IPS-18c (cell line): ENCODE data around the gene BAIAP2.

Experiments used
- H3K4me3 ChIP-seq: 2 replicates; pipeline ENCODE4 v1.7.0; 2013; ENCODE audit warnings: low read depth, mild to moderate bottlenecking, low read length, moderate library complexity; ENCODE audit not compliant: insufficient read depth
- H3K9me3 ChIP-seq: one replicate; pipeline ENCODE4 v1.6.1; 2013; ENCODE audit warnings: mild to moderate bottlenecking, low read length, moderate library complexity; ENCODE audit not compliant: control insufficient read depth, insufficient read depth

The BAIAP2 gene

GRCh38 chr17:81101614-81102306 lies 66.8 kb downstream of the BAIAP2 start:
- H3K4me3 ChIP-seq, result no peak overlapping the region

GRCh38 chr17:81102352-81102751 lies 67.4 kb downstream of the BAIAP2 start:
- no peaks in the 10 kb centered on the region for H3K9me3 ChIP-seq
- H3K4me3 ChIP-seq, result no peak overlapping the region

More at GRCh38 chr17:81101614-81102306, 66.8 kb downstream of the BAIAP2 start:
- no peaks in the 10 kb centered on the region for H3K9me3 ChIP-seq

GRCh38 chr17:81102869-81103268 lies 67.9 kb downstream of the BAIAP2 start:
- H3K4me3 ChIP-seq, result no peak overlapping the region
- no peaks in the 10 kb centered on the region for H3K9me3 ChIP-seq

- no peak overlapping the region for H3K4me3 ChIP-seq
- H3K9me3 ChIP-seq, result no peaks in the 10 kb centered on the region
Observed at GRCh38 chr17:81103379-81103778, 68.4 kb downstream of the BAIAP2 start.

GRCh38 chr17:81106716-81107115 lies 71.8 kb downstream of the BAIAP2 start:
- Histone ChIP-seq H3K4me3 (no peak overlapping the region), H3K9me3 (no peaks in the 10 kb centered on the region)

GRCh38 chr17:81108220-81108619 lies 73.3 kb downstream of the BAIAP2 start:
- no peak overlapping the region for H3K4me3 ChIP-seq
- H3K9me3 ChIP-seq, result no peaks in the 10 kb centered on the region

- no peak overlapping the region for H3K4me3 ChIP-seq
- no peaks in the 10 kb centered on the region for H3K9me3 ChIP-seq
Observed at GRCh38 chr17:81109957-81110356, 75.0 kb downstream of the BAIAP2 start.

GRCh38 chr17:81110488-81111040 lies 75.6 kb downstream of the BAIAP2 start:
- Histone ChIP-seq H3K9me3 (no peaks in the 10 kb centered on the region), H3K4me3 (no peak overlapping the region)

- H3K9me3 ChIP-seq, result no peaks in the 10 kb centered on the region
- no peak overlapping the region for H3K4me3 ChIP-seq
Observed at GRCh38 chr17:81111066-81111465, 76.1 kb downstream of the BAIAP2 start.

- H3K9me3 ChIP-seq, result no peaks in the 10 kb centered on the region
- H3K4me3 ChIP-seq, result no peak overlapping the region
Observed at GRCh38 chr17:81112450-81112849, 77.5 kb downstream of the BAIAP2 start.

- H3K9me3 ChIP-seq, result no peaks in the 10 kb centered on the region
- H3K4me3 ChIP-seq, result no peak overlapping the region
Observed at GRCh38 chr17:81113158-81113724, 78.3 kb downstream of the BAIAP2 start.

GRCh38 chr17:81114351-81115093 lies 79.6 kb downstream of the BAIAP2 start:
- no peak overlapping the region for H3K4me3 ChIP-seq
- no peaks in the 10 kb centered on the region for H3K9me3 ChIP-seq

- H3K4me3 ChIP-seq, result no peak overlapping the region
- no peaks in the 10 kb centered on the region for H3K9me3 ChIP-seq
Observed at GRCh38 chr17:81115219-81115618, 80.3 kb downstream of the BAIAP2 start.

GRCh38 chr17:81115749-81116464 lies 81.0 kb downstream of the BAIAP2 start:
- no peak overlapping the region for H3K4me3 ChIP-seq
- no peaks in the 10 kb centered on the region for H3K9me3 ChIP-seq

GRCh38 chr17:81116704-81117103 lies 81.8 kb downstream of the BAIAP2 start:
- no peak overlapping the region for H3K4me3 ChIP-seq
- H3K9me3 ChIP-seq, result no peaks in the 10 kb centered on the region

GRCh38 chr17:81117672-81118198 lies 82.8 kb downstream of the BAIAP2 start:
- H3K4me3 ChIP-seq, result no peak overlapping the region
- H3K9me3 ChIP-seq, result no peaks in the 10 kb centered on the region
